ENCODE measurements around the gene KMT5B. TPM values are rescaled to one million over a fixed set of nuclear protein-coding genes. Genes with fewer than 3 reads are reported as not detected.

KMT5B gene
- total RNA-seq, 1 donor from 2014 or later: 59.4 TPM

GRCh38 chr11:68107689-68108088 lies 105.4 kb downstream of the KMT5B start:
- Mint-ChIP-seq H3K27ac (ENCODE audit: unreplicated experiment) (no peak overlapping the region), H3K4me1 (ENCODE audit: unreplicated experiment) (peaks cover 7% of the 10 kb centered on the region), H3K4me3 (ENCODE audit: unreplicated experiment) (no peak overlapping the region), H3K36me3 (ENCODE audit: unreplicated experiment) (peaks cover 3% of the 10 kb centered on the region), H3K27me3 (ENCODE audit: unreplicated experiment) (no peaks in the 10 kb centered on the region), H3K9me3 (ENCODE audit: unreplicated experiment) (no peaks in the 10 kb centered on the region)
- no peak for TF ChIP-seq CTCF (IDR thresholded peaks at IDR 0.05)
- DNase-seq (ENCODE audit: extremely low spot score, unreplicated experiment): no peak

GRCh38 chr11:68106165-68106940 lies 106.7 kb downstream of the KMT5B start:
- Mint-ChIP-seq H3K4me1 (ENCODE audit: unreplicated experiment) (peaks cover 4% of the 10 kb centered on the region), H3K4me3 (ENCODE audit: unreplicated experiment) (no peak overlapping the region), H3K36me3 (ENCODE audit: unreplicated experiment) (peaks cover 9% of the 10 kb centered on the region), H3K9me3 (ENCODE audit: unreplicated experiment) (no peaks in the 10 kb centered on the region), H3K27me3 (ENCODE audit: unreplicated experiment) (no peaks in the 10 kb centered on the region), H3K27ac (ENCODE audit: unreplicated experiment) (peak overlapping the region; percentile 4)
- no peak for TF ChIP-seq CTCF (IDR thresholded peaks at IDR 0.05)
- DNase-seq (ENCODE audit: extremely low spot score, unreplicated experiment): no peak

Other genes starting within 250 kb of the KMT5B start
- 26.0 and 29.3 TPM in 2 replicates for gene UNC93B1, start 209.2 kb downstream of the KMT5B start, total RNA-seq
- 4.7 and 6.5 TPM in 2 replicates for gene ALDH3B1, start 203.0 kb downstream of the KMT5B start, total RNA-seq
- 134 and 143 TPM in 2 replicates for gene NDUFS8, start 182.6 kb downstream of the KMT5B start, total RNA-seq
- gene TCIRG1, start 174.3 kb downstream of the KMT5B start, total RNA-seq: 53.0 and 54.2 TPM in 2 replicates
- gene CHKA, start 91.9 kb downstream of the KMT5B start, total RNA-seq: 38.0 and 39.3 TPM in 2 replicates
- gene C11orf24, start 58.7 kb upstream of the KMT5B start, total RNA-seq: 70.1 and 80.9 TPM in 2 replicates
- 162 and 179 TPM in 2 replicates for gene LRP5, start 99.3 kb upstream of the KMT5B start, total RNA-seq
- 86.6 and 87.8 TPM in 2 replicates for gene PPP6R3, start 247.5 kb upstream of the KMT5B start, total RNA-seq

Measured in osteocyte (in vitro differentiated cells).